MM.1S (cell line): ENCODE data around the gene SIRPB2.
A peak's percentile ranks its signal among the peaks of the same experiment; 100 is the strongest.

Experiments used
- DNase-seq: peaks from one replicate; pipeline ENCODE4 v3.0.0-alpha.2; 2015
- H2AFZ ChIP-seq: fragments of 300-600 bp; sonication (generic); 2 replicates; pipeline ENCODE4 v1.6.0; 2016; ENCODE audit warnings: antibody characterized with exemption, low read length
- H3F3A ChIP-seq: fragments of 300-600 bp; sonication (generic); 2 replicates; pipeline ENCODE4 v1.6.1; 2016; ENCODE audit warnings: mild to moderate bottlenecking, antibody characterized with exemption, low read length, moderate library complexity, mixed read lengths; ENCODE audit not compliant: insufficient read depth
- H3K27ac ChIP-seq: fragments of 300-600 bp; sonication (generic); 2 replicates; pipeline ENCODE4 v1.5.1; 2016; ENCODE audit warnings: mild to moderate bottlenecking, low read length
- H3K27me3 ChIP-seq: fragments of 300-600 bp; sonication (generic); replicated peaks from 2 replicates; pipeline ENCODE4 v1.6.0; 2016; ENCODE audit warnings: low read length; ENCODE audit not compliant: insufficient read depth
- H3K36me3 ChIP-seq: fragments of 300-600 bp; sonication (generic); replicated peaks from 2 replicates; pipeline ENCODE4 v1.6.1; 2016; ENCODE audit warnings: mild to moderate bottlenecking, low read length, mixed read lengths; ENCODE audit not compliant: insufficient read depth
- H3K4me1 ChIP-seq: fragments of 300-600 bp; sonication (generic); 2 replicates; pipeline ENCODE4 v1.6.1; 2016; ENCODE audit warnings: low read length, mixed read lengths
- H3K4me2 ChIP-seq: fragments of 300-600 bp; sonication (generic); 2 replicates; pipeline ENCODE4 v1.6.0; 2016; ENCODE audit warnings: low read depth, low read length
- H3K4me3 ChIP-seq: fragments of 300-600 bp; sonication (generic); 2 replicates; pipeline ENCODE4 v1.5.1; 2016; ENCODE audit warnings: low read length, mixed read lengths
- H3K79me2 ChIP-seq: fragments of 300-600 bp; sonication (generic); 2 replicates; pipeline ENCODE4 v1.6.1; 2016; ENCODE audit warnings: mixed run types, low read length, mixed read lengths
- H3K9ac ChIP-seq: fragments of 300-600 bp; sonication (generic); 2 replicates; pipeline ENCODE4 v1.6.1; 2016; ENCODE audit warnings: low read length, mixed read lengths
- H3K9me2 ChIP-seq: fragments of 300-600 bp; sonication (generic); replicated peaks from 2 replicates; pipeline ENCODE4 v1.6.1; 2016; ENCODE audit warnings: mild to moderate bottlenecking, low read length, mixed read lengths; ENCODE audit not compliant: insufficient read depth
- H3K9me3 ChIP-seq: fragments of 300-600 bp; sonication (generic); replicated peaks from 2 replicates; pipeline ENCODE4 v1.6.1; 2016; ENCODE audit warnings: mild to moderate bottlenecking, low read length, mixed read lengths; ENCODE audit not compliant: insufficient read depth
- H4K20me1 ChIP-seq: fragments of 300-600 bp; sonication (generic); 2 replicates; pipeline ENCODE4 v1.6.1; 2016; ENCODE audit warnings: mild to moderate bottlenecking, low read length, moderate library complexity, mixed read lengths; ENCODE audit not compliant: insufficient read depth
- CTCF ChIP-seq: fragments of 300-600 bp; sonication (generic); IDR thresholded peaks from 2 replicates; pipeline ENCODE4 v1.5.1; 2016; ENCODE audit warnings: antibody characterized with exemption, low read length, mixed read lengths
- EZH2 ChIP-seq: fragments of 300-600 bp; sonication (generic); optimal IDR thresholded peaks from 2 replicates; pipeline ENCODE3; 2017; ENCODE audit warnings: low read depth, mild to moderate bottlenecking, antibody characterized with exemption, low read length, mixed read lengths
- EZH2phosphoT487 ChIP-seq: fragments of 300-600 bp; sonication (generic); IDR thresholded peaks from 2 replicates; pipeline ENCODE4 v1.6.1; 2018; ENCODE audit warnings: antibody characterized with exemption, low read length

Gene SIRPB2

DNA sequence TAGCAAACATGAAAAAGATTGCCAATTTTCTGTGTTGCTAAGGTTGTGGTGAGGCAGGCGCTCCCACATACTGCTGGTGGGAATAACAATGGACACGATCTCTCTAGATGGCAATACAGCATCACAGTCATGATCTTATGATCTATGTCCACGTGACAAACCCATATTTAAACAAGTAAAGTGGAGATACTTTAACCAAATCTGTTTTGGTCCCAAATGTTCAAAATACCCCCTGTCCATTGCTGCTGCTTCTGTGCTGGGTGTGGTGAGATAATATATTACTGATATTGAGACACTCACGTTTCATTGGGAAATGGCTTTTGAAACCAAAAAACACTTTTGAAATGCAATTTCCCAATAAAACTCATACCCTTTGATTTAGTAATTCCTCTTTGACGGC lies 43.3 kb upstream of the SIRPB2 start:
- H3K9ac ChIP-seq = no peak overlapping the region
- H3K36me3 ChIP-seq = no peaks in the 10 kb centered on the region
- DNase-seq = no peak
- H3K4me2 ChIP-seq = no peak overlapping the region
- no peaks in the 10 kb centered on the region for H4K20me1 ChIP-seq
- H3K4me3 ChIP-seq = no peak overlapping the region
- H3K27ac ChIP-seq = no peak overlapping the region
- no peaks in the 10 kb centered on the region for H3K9me2 ChIP-seq
- H2AFZ ChIP-seq = no peak overlapping the region
- H3K9me3 ChIP-seq = no peaks in the 10 kb centered on the region
- H3K79me2 ChIP-seq = no peaks in the 10 kb centered on the region
- peaks cover 41% of the 10 kb centered on the region for H3K4me1 ChIP-seq
- no peak for TF ChIP-seq EZH2
- TF ChIP-seq EZH2phosphoT487 = no peak
- TF ChIP-seq CTCF = no peak
- no peaks in the 10 kb centered on the region for H3K27me3 ChIP-seq
- H3F3A ChIP-seq = peaks cover 19% of the 10 kb centered on the region

DNA sequence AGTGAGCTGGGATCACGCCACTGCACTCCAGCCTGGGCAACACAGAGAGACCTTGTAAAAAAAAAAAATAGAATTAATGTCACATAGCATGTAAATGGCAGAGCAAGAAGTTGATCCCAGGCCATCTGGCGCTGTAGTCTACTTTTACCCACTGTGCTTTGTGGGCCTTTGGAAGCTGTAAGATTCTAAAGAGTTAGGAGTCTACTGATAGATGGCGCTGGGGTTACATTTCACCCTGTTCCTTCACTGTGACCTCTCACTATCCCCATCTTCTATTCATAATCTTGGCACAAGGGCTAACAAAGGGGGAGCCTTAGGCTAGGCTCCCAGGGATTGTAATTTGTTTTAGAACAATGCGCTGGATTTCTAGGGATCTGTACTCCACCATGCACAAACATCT lies 41.8 kb upstream of the SIRPB2 start:
- Histone ChIP-seq H4K20me1 (no peaks in the 10 kb centered on the region), H3K36me3 (no peaks in the 10 kb centered on the region), H3K9me3 (no peaks in the 10 kb centered on the region), H3K4me3 (no peak overlapping the region), H3K4me1 (peaks cover 36% of the 10 kb centered on the region), H3K79me2 (no peaks in the 10 kb centered on the region), H3K27ac (no peak overlapping the region), H3K9ac (no peak overlapping the region), H3K27me3 (no peaks in the 10 kb centered on the region), H3K4me2 (no peak overlapping the region), H3K9me2 (no peaks in the 10 kb centered on the region), H3F3A (peaks cover 19% of the 10 kb centered on the region), H2AFZ (no peak overlapping the region)
- DNase-seq = no peak
- TF ChIP-seq EZH2 = no peak
- peak; percentile 22 for TF ChIP-seq CTCF

DNA sequence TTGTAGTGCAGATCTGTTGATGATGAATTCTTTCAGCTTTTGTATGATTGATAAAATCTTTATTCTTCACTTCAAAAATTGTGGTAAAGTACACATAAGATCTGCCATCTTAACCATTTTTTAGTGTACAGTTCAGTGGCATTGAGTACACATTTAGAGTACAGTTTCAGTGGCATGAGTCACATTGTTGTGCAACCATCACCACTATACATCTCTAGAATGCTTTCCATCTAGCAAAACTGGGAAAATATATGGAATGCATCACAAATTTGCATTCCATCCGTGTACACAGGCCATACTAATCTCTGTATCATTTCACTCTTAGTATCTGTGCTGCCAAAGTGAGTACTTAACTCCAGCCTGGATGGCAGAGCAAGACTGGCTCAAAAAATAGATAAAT lies 37.6 kb upstream of the SIRPB2 start:
- no peaks in the 10 kb centered on the region for H3K36me3 ChIP-seq
- H3K79me2 ChIP-seq = no peaks in the 10 kb centered on the region
- no peak overlapping the region for H2AFZ ChIP-seq
- no peaks in the 10 kb centered on the region for H3K27me3 ChIP-seq
- H3K4me2 ChIP-seq = no peak overlapping the region
- H4K20me1 ChIP-seq = no peaks in the 10 kb centered on the region
- no peak overlapping the region for H3K4me3 ChIP-seq
- no peaks in the 10 kb centered on the region for H3F3A ChIP-seq
- no peaks in the 10 kb centered on the region for H3K9me3 ChIP-seq
- no peak for DNase-seq
- no peak overlapping the region for H3K9ac ChIP-seq
- no peak for TF ChIP-seq EZH2
- no peak for TF ChIP-seq CTCF
- no peak overlapping the region for H3K27ac ChIP-seq
- peaks cover 6% of the 10 kb centered on the region; the same call in 1 of the 2 replicates for H3K4me1 ChIP-seq
- H3K9me2 ChIP-seq = no peaks in the 10 kb centered on the region
